Pancreas (tissue), 10 donors: ENCODE results near the gene DCTPP1. TPM values are rescaled to one million over a fixed set of nuclear protein-coding genes. Genes with fewer than 3 reads are reported as not detected.
A peak's percentile ranks its signal among the peaks of the same experiment; 100 is the strongest.

Experiments
- ATAC-seq, 4 donors: fragments of 200-7000 bp; cut with Tn5 transposase; one replicate each; pipeline versions ENCODE4 v1.8.0 to v1.9.1; 2020; ENCODE audit warnings: mild to moderate bottlenecking in 4 of 4, moderate library complexity in 4 of 4
- DNase-seq, 6 donors: peaks; one replicate each; pipeline ENCODE4 v3.0.0-alpha.2; 2020
- FAIRE-seq: peaks from 2 replicates; lab custom pipeline; 2012; peaks lifted over from hg19 to GRCh38; lab: Jason Lieb, UNC
- H3K27ac ChIP-seq, 4 donors: fragments of 200-600 bp; sonication (generic); 1 replicate in 3 of 4; 2 replicates in 1 of 4; pipeline versions ENCODE4 v1.5.0 to v1.8.0; 2020
- H3K27me3 ChIP-seq, 4 donors: fragments of 200-600 bp; one replicate each; pipeline ENCODE4 v1.8.0; 2021
- H3K36me3 ChIP-seq, 3 donors: fragments of 200-600 bp; sonication (generic) in 1 of 3; one replicate each; pipeline versions ENCODE4 v1.5.0 to v1.8.0; 2020 to 2021
- H3K4me1 ChIP-seq, 3 donors: fragments of 200-600 bp; one replicate each; pipeline ENCODE4 v1.8.0; 2021
- H3K4me3 ChIP-seq, 4 donors: fragments of 200-600 bp; sonication (generic) in 2 of 4; one replicate each; pipeline versions ENCODE4 v1.5.0 to v1.8.0; 2020 to 2021
- H3K9me3 ChIP-seq, 4 donors: fragments of 200-600 bp; one replicate each; pipeline ENCODE4 v1.8.0; 2021
- WGBS, 2 donors: extraction: QIAGEN DNeasy Blood & Tissue Kit; methylation state at CpG; one replicate each; pipeline ENCODE4 v1.1.7; 2013; 5-methylcytosine and 5-hydroxymethylcytosine counted together
- intact Hi-C, 3 donors: fragments of 100-400 bp; cut with DNase I; formaldehyde crosslinking; loops; one replicate each; pipeline versions ENCODE4 v1.11.1 to v1.14.2; 2022
- polyA plus RNA-seq, 2 donors: library from polyadenylated mRNA; stranded (reverse); fragments of 200-250 nt; gene quantifications; one replicate each; pipeline ENCODE4 v1.2.3, GENCODE V29; 2013
- total RNA-seq, 6 donors: library from RNA; stranded (reverse); fragmentation: NEBNext Ultra II Directional in 4 of 6; extraction: Animal tissue kit (Norgen Biotek cat#: 25700) in 4 of 6; gene quantifications; one replicate each; pipeline versions ENCODE4 v1.2.1 to v1.2.4, GENCODE V29; 2021 to 2023
- TF ChIP-seq, protein P1 (sequence below), 4 donors: fragments of 200-600 bp; sonication (generic) in 3 of 4; IDR thresholded peaks; one replicate each; pipeline versions ENCODE4 v1.5.0 to v1.8.0; 2021; ENCODE audit warnings: antibody characterized with exemption in 4 of 4
- donor health status: healthy with polysubstance abuse.
- donor health status: DM: no; HTN: no; CAD: no; lungs with moderate emphysema.
- donor health status: DM: no; HTN: no; CAD: no.
- donor health status: control.
- donor health status: control.
- donor health status: Bipolar disorder and iron deficiency.
- donor health status: DM: yes; HTN: yes; CAD: no.
- donor health status: DM: no; HTN: no; CAD: no.
- donor health status: DM: no; HTN: no; CAD: no.
- donor health status: DM: yes; HTN: yes; CAD: no.

The DCTPP1 gene
- total and polyA plus RNA-seq, 8 donors: 12.2 to 20.7 (median 16.3) TPM

DNA sequence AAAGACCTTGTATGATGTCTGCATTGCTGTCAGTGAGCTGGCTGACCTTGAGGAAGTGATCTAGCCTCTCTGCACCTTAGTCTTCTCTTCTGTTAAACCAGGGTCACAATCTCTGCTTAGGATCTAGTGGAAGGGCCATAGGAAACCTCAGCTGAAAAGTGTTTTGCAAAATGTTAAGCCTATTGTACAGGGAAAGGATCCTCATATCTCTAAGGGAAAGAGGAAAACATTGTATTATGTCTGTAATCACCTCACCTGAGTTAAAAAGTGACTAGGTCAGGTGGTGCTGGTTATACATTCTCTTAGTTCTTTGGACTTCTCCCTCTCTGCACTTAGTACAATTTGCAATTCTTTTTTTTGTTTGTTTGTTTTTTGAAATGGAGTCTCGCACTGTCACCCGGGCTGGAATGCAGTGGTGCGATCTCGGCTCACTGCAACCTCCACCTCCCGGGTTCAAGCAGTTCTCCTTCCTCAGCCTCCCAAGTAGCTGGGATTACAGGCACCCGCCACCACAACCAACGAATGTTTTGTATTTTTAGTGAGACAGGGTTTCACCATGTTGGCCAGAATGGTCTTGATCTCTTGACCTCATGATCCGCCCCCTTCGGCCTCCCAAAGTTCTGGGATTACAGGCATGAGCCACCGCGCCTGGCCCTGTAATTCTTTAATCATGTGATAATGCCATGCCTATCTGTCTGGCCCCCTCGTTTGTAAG is 17.8 kb upstream of the DCTPP1 start:
- TF ChIP-seq, protein P1, sequence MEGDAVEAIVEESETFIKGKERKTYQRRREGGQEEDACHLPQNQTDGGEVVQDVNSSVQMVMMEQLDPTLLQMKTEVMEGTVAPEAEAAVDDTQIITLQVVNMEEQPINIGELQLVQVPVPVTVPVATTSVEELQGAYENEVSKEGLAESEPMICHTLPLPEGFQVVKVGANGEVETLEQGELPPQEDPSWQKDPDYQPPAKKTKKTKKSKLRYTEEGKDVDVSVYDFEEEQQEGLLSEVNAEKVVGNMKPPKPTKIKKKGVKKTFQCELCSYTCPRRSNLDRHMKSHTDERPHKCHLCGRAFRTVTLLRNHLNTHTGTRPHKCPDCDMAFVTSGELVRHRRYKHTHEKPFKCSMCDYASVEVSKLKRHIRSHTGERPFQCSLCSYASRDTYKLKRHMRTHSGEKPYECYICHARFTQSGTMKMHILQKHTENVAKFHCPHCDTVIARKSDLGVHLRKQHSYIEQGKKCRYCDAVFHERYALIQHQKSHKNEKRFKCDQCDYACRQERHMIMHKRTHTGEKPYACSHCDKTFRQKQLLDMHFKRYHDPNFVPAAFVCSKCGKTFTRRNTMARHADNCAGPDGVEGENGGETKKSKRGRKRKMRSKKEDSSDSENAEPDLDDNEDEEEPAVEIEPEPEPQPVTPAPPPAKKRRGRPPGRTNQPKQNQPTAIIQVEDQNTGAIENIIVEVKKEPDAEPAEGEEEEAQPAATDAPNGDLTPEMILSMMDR (IDR thresholded peaks at IDR 0.05): no peak
- ATAC-seq (peak; percentile 44 to 73 (median 54)), FAIRE-seq (no peak), DNase-seq (no peak)
- Histone ChIP-seq H3K4me1 (peaks cover 22 to 43% (median 25%) of the 10 kb centered on the region in 3 donors), H3K9me3 (no peaks in the 10 kb centered on the region), H3K27me3 (no peaks in the 10 kb centered on the region), H3K4me3 (no peak overlapping the region), H3K27ac (peak overlapping the region; percentile 35 to 95 (median 69)), H3K36me3 (no peaks in the 10 kb centered on the region)
- intact Hi-C loops: loop anchor here in 1 of 3 donors (10.0 kb wide), 1 partner anchor 177 kb away; no protein-coding TSS in a partner anchor
- 19 to 27% methylated on average over 12 of the region's 12 CpGs for WGBS, 2 donors

DNA sequence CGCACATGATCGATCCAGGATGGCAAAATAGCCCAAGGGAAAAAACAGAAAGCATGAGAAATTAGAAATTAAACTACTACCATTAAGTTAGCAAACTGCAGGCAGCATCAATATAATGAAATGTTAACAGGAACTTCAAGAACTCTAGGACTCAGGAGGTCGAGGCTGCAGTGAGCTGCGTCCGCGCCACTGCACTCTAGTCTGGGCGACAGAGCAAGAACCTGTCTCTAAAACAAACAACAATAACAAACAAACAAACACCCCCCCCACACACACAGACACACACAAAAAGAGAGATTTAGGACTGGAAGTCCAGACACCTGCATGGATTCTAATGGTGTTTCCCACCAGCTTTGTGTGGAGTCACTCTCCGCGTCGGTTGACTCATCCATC is 16.4 kb upstream of the DCTPP1 start:
- Histone ChIP-seq H3K9me3 (no peaks in the 10 kb centered on the region), H3K27ac (peak overlapping the region; percentile 88 to 95 (median 94)), H3K36me3 (no peaks in the 10 kb centered on the region), H3K27me3 (no peaks in the 10 kb centered on the region), H3K4me1 (peaks cover 22 to 43% (median 25%) of the 10 kb centered on the region in 3 donors), H3K4me3 (peak overlapping the region in 3 of 4 donors; percentile 64 to 96 (median 95))
- 60 to 61% methylated on average over 10 of the region's 10 CpGs for WGBS, 2 donors
- ATAC-seq (no peak), DNase-seq (no peak), FAIRE-seq (no peak)
- TF ChIP-seq, protein P1 (IDR thresholded peaks at IDR 0.05): no peak
- intact Hi-C loops: loop anchor here in 1 of 3 donors (10.0 kb wide), 1 partner anchor 179 kb away; no protein-coding TSS in a partner anchor

DNA sequence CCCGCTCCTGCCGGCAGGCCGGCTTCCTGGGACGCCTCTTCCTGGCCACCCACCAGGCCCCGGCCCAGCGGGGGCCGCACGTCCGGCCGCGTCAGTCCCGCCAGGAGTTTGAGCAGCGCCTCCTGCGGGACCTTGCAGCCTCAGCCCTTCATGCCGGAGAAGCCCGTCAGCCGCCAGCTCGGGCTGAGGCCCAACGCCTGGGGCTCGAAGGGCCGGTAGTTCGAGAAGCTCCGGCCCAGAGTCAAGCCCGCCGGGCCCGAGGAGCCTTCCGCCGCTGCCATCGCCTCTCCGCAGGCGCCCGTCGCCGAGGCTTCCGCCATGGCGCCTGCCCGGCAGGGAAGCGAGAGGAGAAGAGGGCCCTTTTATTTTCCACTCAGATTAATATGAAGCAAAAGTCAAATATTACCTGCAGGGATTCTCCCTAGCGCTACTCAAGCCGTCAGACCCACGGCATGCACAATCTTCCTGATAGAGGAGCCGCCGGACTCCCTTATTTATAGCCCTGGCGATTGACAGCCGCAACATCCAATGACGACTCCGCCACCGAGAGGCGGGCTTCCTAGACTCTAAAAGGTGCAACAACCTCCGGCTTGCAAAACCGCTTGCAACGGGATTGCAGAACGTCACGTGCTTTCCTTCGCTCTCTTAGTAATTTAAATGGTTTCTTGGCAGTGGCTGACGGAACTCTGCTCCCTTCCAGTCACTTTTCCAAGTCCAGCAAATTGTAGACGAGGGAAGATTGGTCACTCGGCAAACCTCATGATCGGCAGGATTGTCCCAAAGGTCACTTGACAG is 15.8 kb upstream of the DCTPP1 start, which contains the start of gene SEPHS2:
Gene SEPHS2 (minus strand): TSS at position 467 of the 795 bp plus-strand sequence. CDS start 147 bp downstream, at position 320.
- H3K9me3 ChIP-seq: no peaks in the 10 kb centered on the region
- peaks cover 22 to 43% (median 25%) of the 10 kb centered on the region in 3 donors for H3K4me1 ChIP-seq
- 0% methylated on average over 55 to 59 of the region's 59 CpGs for WGBS, 2 donors
- H3K27me3 ChIP-seq: no peaks in the 10 kb centered on the region
- TF ChIP-seq, protein P1 (IDR thresholded peaks at IDR 0.05): no peak
- ATAC-seq: peak; percentile 89 to 96 (median 92)
- H3K27ac ChIP-seq: peak within 1 kb of the TSS; percentile 88 to 95 (median 94)
- intact Hi-C loops: loop anchor here in 1 of 3 donors (10.0 kb wide), 1 partner anchor 179 kb away; no protein-coding TSS in a partner anchor
- H3K36me3 ChIP-seq: no peaks in the 10 kb centered on the region
- FAIRE-seq: no peak
- H3K4me3 ChIP-seq: peak within 1 kb of the TSS; percentile 64 to 96 (median 82)
- DNase-seq: peak; percentile 95 to 99 (median 98)

- FAIRE-seq (no peak), ATAC-seq (no peak), DNase-seq (no peak)
- WGBS, 2 donors: 13 to 19% methylated on average over 11 of the region's 11 CpGs
- Histone ChIP-seq H3K27ac (peak overlapping the region; percentile 88 to 95 (median 94)), H3K9me3 (no peaks in the 10 kb centered on the region), H3K27me3 (no peaks in the 10 kb centered on the region), H3K4me3 (peak overlapping the region; percentile 64 to 96 (median 82)), H3K36me3 (no peaks in the 10 kb centered on the region), H3K4me1 (peaks cover 22 to 43% (median 25%) of the 10 kb centered on the region in 3 donors)
- intact Hi-C loops: loop anchor here in 1 of 3 donors (10.0 kb wide), 1 partner anchor 180 kb away; no protein-coding TSS in a partner anchor
- TF ChIP-seq, protein P1 (IDR thresholded peaks at IDR 0.05): no peak
These were observed 15.2 kb upstream of the DCTPP1 start for GRCh38 chr16:30445149-30445407.
